Measurements from ENCODE around the gene CHID1. TPM values are rescaled to one million over a fixed set of nuclear protein-coding genes. Genes with fewer than 3 reads are reported as not detected.
A peak's percentile ranks its signal among the peaks of the same experiment; 100 is the strongest.

Gene CHID1
- total RNA-seq, 2 donors from 2014 or later = 39.4 to 81.4 TPM

DNA sequence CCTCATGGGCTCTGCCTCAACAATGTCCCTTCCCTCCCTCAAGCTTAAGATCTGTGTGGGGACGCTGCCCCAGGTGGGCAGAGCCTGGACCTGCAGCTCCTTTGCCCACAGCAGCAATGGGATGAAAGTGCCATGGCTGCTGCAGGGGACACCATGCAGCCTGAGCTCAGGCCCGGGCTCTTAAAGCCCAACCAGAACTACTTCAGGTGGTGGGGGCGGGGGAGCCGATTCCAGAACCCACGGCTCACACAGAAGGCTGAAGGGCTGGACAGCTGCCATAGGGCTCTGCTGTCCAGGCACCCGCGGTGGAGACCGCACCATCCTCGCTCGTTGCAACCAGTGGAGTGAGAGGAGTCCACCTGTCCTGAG is 12.5 kb downstream of the CHID1 start:
- no peaks in the 10 kb centered on the region for H3K27me3 ChIP-seq
- no peak overlapping the region for H3K27ac ChIP-seq
- H3K36me3 ChIP-seq (replicated peaks in 1 of 2; ENCODE audit: insufficient read depth in 1 of 2, low read depth in 2 of 2) = peaks cover 13 to 37% of the 10 kb centered on the region in 2 donors
- intact Hi-C loops (cut with DNase I) = no loop called here
- no peak for DNase-seq
- H3K4me1 ChIP-seq = no peaks in the 10 kb centered on the region
- peak; percentile 28 for ATAC-seq
- 64% methylated on average over 10 of the region's 10 CpGs; no CpG with 5 or more reads in 1 of the 2 donors for WGBS, 2 donors
- H3K4me3 ChIP-seq = no peak overlapping the region
- TF ChIP-seq, protein P1, sequence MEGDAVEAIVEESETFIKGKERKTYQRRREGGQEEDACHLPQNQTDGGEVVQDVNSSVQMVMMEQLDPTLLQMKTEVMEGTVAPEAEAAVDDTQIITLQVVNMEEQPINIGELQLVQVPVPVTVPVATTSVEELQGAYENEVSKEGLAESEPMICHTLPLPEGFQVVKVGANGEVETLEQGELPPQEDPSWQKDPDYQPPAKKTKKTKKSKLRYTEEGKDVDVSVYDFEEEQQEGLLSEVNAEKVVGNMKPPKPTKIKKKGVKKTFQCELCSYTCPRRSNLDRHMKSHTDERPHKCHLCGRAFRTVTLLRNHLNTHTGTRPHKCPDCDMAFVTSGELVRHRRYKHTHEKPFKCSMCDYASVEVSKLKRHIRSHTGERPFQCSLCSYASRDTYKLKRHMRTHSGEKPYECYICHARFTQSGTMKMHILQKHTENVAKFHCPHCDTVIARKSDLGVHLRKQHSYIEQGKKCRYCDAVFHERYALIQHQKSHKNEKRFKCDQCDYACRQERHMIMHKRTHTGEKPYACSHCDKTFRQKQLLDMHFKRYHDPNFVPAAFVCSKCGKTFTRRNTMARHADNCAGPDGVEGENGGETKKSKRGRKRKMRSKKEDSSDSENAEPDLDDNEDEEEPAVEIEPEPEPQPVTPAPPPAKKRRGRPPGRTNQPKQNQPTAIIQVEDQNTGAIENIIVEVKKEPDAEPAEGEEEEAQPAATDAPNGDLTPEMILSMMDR (IDR thresholded peaks at IDR 0.05) = peak in 2 of 7 experiments; percentile 8 to 21
- TF ChIP-seq POLR2A (IDR thresholded peaks at IDR 0.05) = no peak
- H3K9me3 ChIP-seq = no peaks in the 10 kb centered on the region

DNA sequence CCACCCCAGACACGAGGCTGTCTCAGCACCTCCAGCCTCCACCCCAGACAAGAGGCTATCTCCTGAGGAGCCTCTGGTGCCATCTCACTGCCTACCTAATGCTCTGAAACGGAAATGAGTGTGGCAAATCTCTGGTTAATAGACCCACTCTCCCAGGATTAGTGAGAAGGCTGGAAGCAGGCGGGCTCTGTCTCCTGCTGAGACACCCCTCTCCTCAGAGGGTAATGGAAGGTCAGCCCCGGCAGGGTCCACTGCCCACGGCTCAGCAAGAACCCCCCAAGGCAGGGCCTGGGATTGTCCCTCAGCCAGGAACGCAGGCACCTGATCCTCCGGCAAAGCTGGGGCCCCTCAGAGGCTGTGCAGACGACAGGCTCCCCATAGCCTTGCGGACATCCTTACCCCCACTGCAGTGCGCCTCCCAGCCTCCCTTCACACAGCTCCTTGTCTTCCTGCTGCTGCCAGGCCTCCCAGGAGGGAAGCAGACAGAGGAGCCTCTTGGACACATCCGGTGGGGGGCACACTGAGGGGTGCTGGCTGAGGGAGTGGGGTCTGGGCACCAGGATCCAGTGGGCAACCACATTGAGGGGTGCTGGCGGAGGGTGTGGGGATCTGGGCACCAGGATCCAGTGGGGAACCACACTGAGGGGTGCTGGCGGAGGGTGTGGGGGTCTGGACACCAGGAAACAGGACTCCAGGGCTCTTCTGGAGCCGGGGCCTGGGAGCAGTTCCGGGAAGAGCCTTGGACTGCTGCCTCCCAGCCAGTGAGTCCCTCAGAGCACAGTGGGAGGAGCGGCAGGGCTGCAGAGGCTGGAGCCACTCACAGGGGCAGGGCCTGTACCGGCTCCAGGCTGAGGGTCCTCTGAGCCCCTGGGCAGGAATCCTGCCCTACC is 13.1 kb downstream of the CHID1 start:
- ATAC-seq (peak; percentile 9), DNase-seq (no peak)
- intact Hi-C loops (cut with DNase I) = no loop called here
- Histone ChIP-seq H3K4me1 (no peaks in the 10 kb centered on the region), H3K27me3 (no peaks in the 10 kb centered on the region), H3K27ac (no peak overlapping the region), H3K9me3 (no peaks in the 10 kb centered on the region), H3K36me3 (replicated peaks in 1 of 2; ENCODE audit: insufficient read depth in 1 of 2, low read depth in 2 of 2) (peaks cover 9 to 32% of the 10 kb centered on the region in 2 donors), H3K4me3 (no peak overlapping the region)
- no peak for TF ChIP-seq POLR2A (IDR thresholded peaks at IDR 0.05)
- TF ChIP-seq, protein P1 (IDR thresholded peaks at IDR 0.05) = no peak
- 82 to 83% methylated on average over 9 to 16 of the region's 17 CpGs for WGBS, 2 donors

DNA sequence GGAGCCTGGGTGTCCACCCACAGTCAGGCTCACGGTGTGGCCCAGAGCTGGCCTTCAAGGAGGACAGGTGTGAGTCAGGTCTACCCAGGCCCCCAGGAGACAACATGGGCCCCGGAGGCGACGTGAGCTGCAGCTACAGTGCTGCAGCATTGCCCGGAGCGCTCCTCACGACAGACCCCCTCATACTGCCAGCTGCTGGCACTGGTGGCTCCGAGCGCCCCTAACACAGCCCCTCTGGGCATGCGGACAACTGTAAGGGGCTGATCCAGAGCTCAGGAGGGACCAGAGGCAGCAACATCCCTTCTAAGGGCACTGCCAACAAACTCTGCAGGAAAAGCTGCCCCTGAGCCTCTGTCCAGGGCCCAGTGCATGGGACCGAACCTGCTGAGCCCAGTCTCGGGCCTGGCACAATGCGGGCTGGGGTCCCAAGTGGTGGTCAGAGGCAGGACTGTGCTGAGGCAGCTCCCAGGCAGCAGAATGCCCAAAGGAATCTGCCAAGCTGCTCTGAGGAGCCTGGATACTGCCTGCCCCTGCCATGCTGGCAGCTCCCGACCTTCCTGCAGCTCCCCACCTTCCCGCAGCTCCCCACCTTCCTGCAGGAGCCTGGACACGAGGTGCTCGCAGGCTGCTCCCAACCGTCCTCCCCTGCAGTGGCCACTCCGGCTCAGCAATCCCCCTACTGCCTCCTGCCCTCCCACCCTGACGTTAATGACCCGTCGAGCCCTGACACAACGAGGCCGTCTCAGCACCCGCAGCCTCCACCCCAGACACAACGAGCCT is 15.1 kb downstream of the CHID1 start:
- Histone ChIP-seq H3K9me3 (no peaks in the 10 kb centered on the region), H3K27ac (no peak overlapping the region), H3K4me1 (no peaks in the 10 kb centered on the region), H3K36me3 (replicated peaks in 1 of 2; ENCODE audit: insufficient read depth in 1 of 2, low read depth in 2 of 2) (peaks cover 0 to 18% of the 10 kb centered on the region in 2 donors), H3K27me3 (no peaks in the 10 kb centered on the region), H3K4me3 (no peak overlapping the region)
- TF ChIP-seq, protein P1 (IDR thresholded peaks at IDR 0.05) = no peak
- no peak for TF ChIP-seq POLR2A (IDR thresholded peaks at IDR 0.05)
- DNase-seq (no peak), ATAC-seq (no peak)
- 87 to 90% methylated on average over 11 to 26 of the region's 26 CpGs for WGBS, 2 donors
- intact Hi-C loops (cut with DNase I) = no loop called here

DNA sequence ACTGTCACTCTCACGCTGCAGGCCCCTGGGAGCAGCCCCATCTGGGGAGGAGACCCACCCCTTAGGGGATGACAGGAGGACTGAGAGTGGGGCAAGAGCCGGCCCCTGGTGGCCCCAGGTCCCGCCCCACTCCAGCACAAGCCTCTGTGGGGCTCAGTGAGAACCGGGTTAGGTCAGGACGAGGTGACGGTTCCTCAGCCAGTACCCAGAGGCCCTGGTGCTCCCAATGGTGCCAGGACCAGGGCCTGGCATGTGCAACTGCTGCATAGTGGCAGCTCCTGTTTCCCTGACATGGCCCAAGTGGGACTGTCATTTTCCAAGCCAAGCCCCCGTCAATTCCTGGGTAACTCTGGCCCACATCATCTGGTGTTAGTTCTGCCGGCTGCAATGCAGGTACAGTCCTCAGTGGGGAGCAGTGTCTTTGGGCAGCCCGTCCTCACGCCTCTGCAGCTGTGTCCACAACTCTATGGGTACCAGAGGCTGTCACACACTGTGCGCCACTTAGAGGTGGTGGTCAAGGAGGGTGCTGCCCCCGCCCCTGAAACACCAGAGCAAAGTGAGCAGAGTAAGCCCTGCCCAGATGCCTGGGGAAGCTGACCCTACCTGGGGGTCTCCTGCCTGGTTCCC is 15.9 kb downstream of the CHID1 start:
- no peak overlapping the region for H3K4me3 ChIP-seq
- no peak for TF ChIP-seq POLR2A (IDR thresholded peaks at IDR 0.05)
- TF ChIP-seq, protein P1 (IDR thresholded peaks at IDR 0.05) = no peak
- DNase-seq (no peak), ATAC-seq (no peak)
- intact Hi-C loops (cut with DNase I) = no loop called here
- H3K4me1 ChIP-seq = no peaks in the 10 kb centered on the region
- no peak overlapping the region for H3K27ac ChIP-seq
- H3K27me3 ChIP-seq = no peaks in the 10 kb centered on the region
- 90% methylated on average over 12 of the region's 12 CpGs; no CpG with 5 or more reads in 1 of the 2 donors for WGBS, 2 donors
- H3K9me3 ChIP-seq = no peaks in the 10 kb centered on the region
- H3K36me3 ChIP-seq (replicated peaks in 1 of 2; ENCODE audit: insufficient read depth in 1 of 2, low read depth in 2 of 2) = peaks cover 0 to 10% of the 10 kb centered on the region in 2 donors

All from body of pancreas (tissue), 4 donors.